Activated T-cell treated with anti-CD3 and anti-CD28 coated beads, Interleukin-2, amount 50 U/mL, for 4 hours (primary cell): Measurements from ENCODE around the gene CXCL5. TPM values are rescaled to one million over a fixed set of nuclear protein-coding genes. Genes with fewer than 3 reads are reported as not detected.
"Not testable (repeated sequence)": the region's sequence is repeated elsewhere in the genome, so short reads cannot be mapped to it uniquely, and the experiment has no call there.

Experiments
- ATAC-seq, 2 donors: fragments of 200-7000 bp; cut with Tn5 transposase; one replicate each; pipeline ENCODE4 v1.10.0; 2021
- DNase-seq: peaks from one replicate; pipeline ENCODE4 v3.0.0-alpha.2; 2020
- H3K27me3 Mint-ChIP-seq: one replicate; pipeline ENCODE4 v1.8.0; 2021; ENCODE audit warnings: low read depth, mixed read lengths
- H3K36me3 Mint-ChIP-seq: one replicate; pipeline ENCODE4 v1.8.0; 2022; ENCODE audit warnings: mixed read lengths; ENCODE audit not compliant: insufficient read depth
- H3K4me1 Mint-ChIP-seq: one replicate; pipeline ENCODE4 v1.8.0; 2021; ENCODE audit warnings: low read depth, mixed read lengths
- H3K4me3 Mint-ChIP-seq: one replicate; pipeline ENCODE4 v1.8.0; 2021; ENCODE audit warnings: mild to moderate bottlenecking, moderate library complexity, mixed read lengths
- H3K9me3 Mint-ChIP-seq: one replicate; pipeline ENCODE4 v1.8.0; 2021; ENCODE audit warnings: mixed read lengths
- total RNA-seq, 3 donors: library from RNA; stranded (reverse); gene quantifications; one replicate each; pipeline ENCODE4 v1.2.1, GENCODE V29; 2021

Gene CXCL5
- total RNA-seq, 3 donors from 2014 or later: not detected

GRCh38 chr4:74000301-74000700, 1.8 kb upstream of the CXCL5 start:
- ATAC-seq (no peak), DNase-seq (no peak)
- Mint-ChIP-seq H3K9me3 (no peaks in the 10 kb centered on the region), H3K27me3 (peaks cover 6% of the 10 kb centered on the region), H3K4me1 (no peaks in the 10 kb centered on the region), H3K36me3 (no peaks in the 10 kb centered on the region), H3K4me3 (no peak overlapping the region)

DNA sequence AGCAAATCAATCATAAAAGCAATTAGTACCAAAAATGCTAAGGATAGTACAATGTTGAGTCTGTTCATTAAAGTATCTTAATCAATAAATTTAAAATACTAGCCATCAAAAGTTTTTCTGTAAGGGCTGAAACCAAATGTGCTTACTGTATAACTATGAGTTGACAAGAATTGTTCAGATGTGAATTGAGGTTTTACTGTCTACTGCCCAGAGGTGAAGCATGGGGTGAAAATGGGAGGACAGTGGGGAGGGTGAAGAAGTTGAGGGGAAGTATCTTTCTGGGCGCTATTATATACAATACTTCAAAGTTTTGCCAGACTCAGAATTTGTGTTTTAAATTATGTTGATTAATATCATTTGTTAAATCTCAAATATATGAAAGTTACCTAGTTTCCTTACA, 6.4 kb downstream of the CXCL5 start:
- no peaks in the 10 kb centered on the region for H3K36me3 Mint-ChIP-seq
- no peak overlapping the region for H3K4me3 Mint-ChIP-seq
- ATAC-seq (no peak), DNase-seq (no peak)
- H3K4me1 Mint-ChIP-seq: no peaks in the 10 kb centered on the region
- H3K27me3 Mint-ChIP-seq: no peaks in the 10 kb centered on the region
- H3K9me3 Mint-ChIP-seq: no peaks in the 10 kb centered on the region

DNA sequence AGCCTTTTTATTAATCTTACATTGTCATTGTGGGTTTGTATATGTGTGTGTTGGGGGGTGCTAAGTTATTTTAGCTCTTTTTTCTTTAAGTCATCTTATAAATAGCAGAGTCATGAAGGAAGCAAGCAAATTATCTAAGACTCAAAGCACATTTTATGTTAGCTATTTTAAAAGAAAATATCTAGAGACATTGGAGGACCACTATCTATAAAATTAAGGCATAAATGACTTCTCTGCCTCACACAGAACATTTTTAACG, 6.8 kb downstream of the CXCL5 start:
- no peak for DNase-seq
- H3K36me3 Mint-ChIP-seq: no peaks in the 10 kb centered on the region

DNA sequence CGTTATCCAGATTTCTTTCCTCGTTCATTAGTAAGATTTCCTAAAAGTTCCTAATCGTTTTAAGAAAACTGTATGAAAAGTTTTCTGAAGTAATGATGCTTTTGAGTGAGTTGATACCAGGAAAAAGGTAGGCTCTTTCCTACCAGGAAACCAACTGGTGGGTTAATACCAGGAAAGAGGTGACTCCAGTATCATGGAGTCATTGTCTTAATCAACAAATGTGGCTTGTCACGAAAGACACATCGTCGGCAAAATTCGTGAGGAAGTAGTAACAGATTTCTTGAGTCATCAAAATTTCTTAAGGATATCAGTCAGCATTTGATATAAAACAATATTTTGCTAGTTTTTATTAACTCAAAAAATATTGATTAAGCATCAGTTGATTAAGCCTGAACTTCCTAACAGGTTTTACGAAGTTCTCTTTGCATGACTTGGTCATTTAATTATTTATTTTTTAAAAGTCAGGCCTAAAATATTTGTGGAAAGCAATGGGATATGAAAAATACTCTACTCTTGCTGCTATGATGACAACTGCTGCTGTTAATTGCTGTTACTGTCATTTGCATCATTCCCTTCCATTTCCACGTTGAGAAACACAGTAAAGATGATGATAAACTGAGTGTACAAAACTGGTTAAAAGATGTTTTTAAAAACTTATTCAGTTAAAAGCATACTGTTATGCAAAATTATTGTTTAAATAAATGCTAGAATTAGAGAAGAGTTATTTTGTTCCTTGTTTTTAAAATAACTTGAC, 7.3 kb downstream of the CXCL5 start:
- no peaks in the 10 kb centered on the region for H3K36me3 Mint-ChIP-seq
- DNase-seq (no peak), ATAC-seq (no peak)
- no peak overlapping the region for H3K4me3 Mint-ChIP-seq
- H3K4me1 Mint-ChIP-seq: no peaks in the 10 kb centered on the region
- H3K27me3 Mint-ChIP-seq: no peaks in the 10 kb centered on the region
- H3K9me3 Mint-ChIP-seq: no peaks in the 10 kb centered on the region

More for the DNA sequence above, 6.8 kb downstream of the CXCL5 start:
- H3K9me3 Mint-ChIP-seq: no peaks in the 10 kb centered on the region
- no peak for ATAC-seq
- H3K4me1 Mint-ChIP-seq: no peaks in the 10 kb centered on the region
- no peak overlapping the region for H3K4me3 Mint-ChIP-seq
- no peaks in the 10 kb centered on the region for H3K27me3 Mint-ChIP-seq

DNA sequence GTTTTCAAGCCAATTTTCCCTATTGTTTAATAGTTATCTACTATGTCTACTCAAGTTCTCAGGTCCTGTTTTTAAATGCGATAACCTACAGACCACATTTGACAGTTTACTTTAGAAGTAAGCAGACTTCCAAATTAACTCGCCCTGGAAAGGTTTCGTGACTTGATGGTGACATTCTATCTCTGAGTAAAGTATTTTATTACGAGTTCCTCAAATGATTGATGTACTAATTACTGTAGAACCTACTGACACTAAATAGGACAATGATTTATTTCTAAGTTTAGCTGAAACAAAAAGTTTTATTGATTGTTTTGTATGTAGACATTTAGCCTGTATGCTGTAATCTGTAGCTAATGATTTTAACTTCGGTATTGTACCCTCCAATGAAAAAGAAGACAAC, 8.5 kb downstream of the CXCL5 start:
- Mint-ChIP-seq H3K27me3 (no peaks in the 10 kb centered on the region), H3K9me3 (no peaks in the 10 kb centered on the region), H3K4me1 (no peaks in the 10 kb centered on the region), H3K36me3 (no peaks in the 10 kb centered on the region), H3K4me3 (no peak overlapping the region)
- DNase-seq: no peak
- ATAC-seq: no peak

- DNase-seq (no peak), ATAC-seq (no peak)
- no peaks in the 10 kb centered on the region for H3K27me3 Mint-ChIP-seq
- no peaks in the 10 kb centered on the region for H3K9me3 Mint-ChIP-seq
- H3K36me3 Mint-ChIP-seq: no peaks in the 10 kb centered on the region
- H3K4me1 Mint-ChIP-seq: no peaks in the 10 kb centered on the region
- H3K4me3 Mint-ChIP-seq: no peak overlapping the region
These were observed 9.4 kb downstream of the CXCL5 start for GRCh38 chr4:73989031-73989430.

GRCh38 chr4:73988061-73988460, 10.4 kb downstream of the CXCL5 start, which contains the start of gene PPBP:
Gene PPBP (minus strand): TSS chr4:73988190. CDS start chr4:73988103, 87 bp downstream.
- Mint-ChIP-seq H3K36me3 (no peaks in the 10 kb centered on the region), H3K4me1 (no peaks in the 10 kb centered on the region), H3K4me3 (no peak within 1 kb of the TSS), H3K27me3 (no peaks in the 10 kb centered on the region), H3K9me3 (no peaks in the 10 kb centered on the region)
- ATAC-seq (no peak), DNase-seq (no peak)

DNA sequence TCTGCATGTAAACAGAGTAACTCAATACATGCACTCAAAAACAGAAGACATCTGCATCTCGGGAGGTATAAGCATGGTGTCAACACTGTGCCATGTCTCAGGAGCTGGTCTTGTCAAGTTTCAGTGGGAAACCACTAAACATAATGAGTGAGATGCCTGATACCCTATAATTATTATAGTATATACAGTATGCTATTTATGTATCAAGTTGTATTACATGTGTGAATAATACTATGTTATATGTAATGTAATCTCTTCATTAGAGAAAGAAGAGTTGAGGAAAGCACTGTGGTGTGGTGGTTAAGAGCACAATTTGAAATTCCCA, 13.0 kb downstream of the CXCL5 start:
- Mint-ChIP-seq H3K9me3 (no peaks in the 10 kb centered on the region), H3K4me3 (no peak overlapping the region), H3K4me1 (no peaks in the 10 kb centered on the region), H3K36me3 (no peaks in the 10 kb centered on the region), H3K27me3 (peaks cover 4% of the 10 kb centered on the region)
- ATAC-seq: no peak
- DNase-seq: no peak

DNA sequence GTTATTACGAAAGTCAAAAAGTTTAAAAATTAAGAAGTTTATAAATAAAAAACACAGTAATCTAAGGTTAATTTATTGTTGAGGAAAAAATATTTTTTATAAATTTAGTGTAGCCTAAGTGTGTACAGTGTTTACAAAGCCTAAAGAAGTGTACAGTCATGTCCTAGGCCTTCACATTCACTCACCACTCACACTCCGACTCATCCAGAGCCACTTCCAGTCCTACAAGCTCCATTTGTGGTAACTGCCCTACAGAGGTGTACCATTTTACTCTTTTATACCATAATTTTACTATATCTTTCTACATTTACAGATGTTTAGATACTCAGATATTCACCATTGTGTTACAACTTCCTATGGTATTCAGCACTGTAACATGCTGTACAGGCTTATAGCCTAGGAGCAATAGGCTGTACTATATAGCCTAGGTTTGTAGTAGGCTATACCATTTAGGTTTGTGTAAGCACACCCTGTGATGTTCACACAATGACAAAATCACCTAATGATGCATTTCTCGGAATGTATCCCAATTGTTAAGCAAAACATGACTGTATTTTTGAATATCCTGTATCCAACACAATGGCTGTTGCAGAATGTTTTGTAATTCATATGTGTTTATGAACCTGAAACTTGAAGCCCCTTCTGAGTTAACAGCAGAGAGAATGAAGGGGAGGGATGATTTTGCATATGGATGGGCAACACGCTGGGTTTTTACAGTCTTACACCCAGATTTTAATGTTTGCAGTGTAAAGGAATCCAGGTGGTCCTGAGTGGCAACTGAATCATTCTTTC, 13.5 kb downstream of the CXCL5 start:
- H3K4me1 Mint-ChIP-seq: no peaks in the 10 kb centered on the region
- no peaks in the 10 kb centered on the region for H3K9me3 Mint-ChIP-seq
- peaks cover 5% of the 10 kb centered on the region for H3K27me3 Mint-ChIP-seq
- DNase-seq (no peak), ATAC-seq (no peak)
- no peaks in the 10 kb centered on the region for H3K36me3 Mint-ChIP-seq
- H3K4me3 Mint-ChIP-seq: no peak overlapping the region

- H3K4me3 Mint-ChIP-seq, H3K36me3 Mint-ChIP-seq, H3K9me3 Mint-ChIP-seq, H3K4me1 Mint-ChIP-seq, DNase-seq, H3K27me3 Mint-ChIP-seq, ATAC-seq: not testable (repeated sequence)
These were observed 17.3 kb downstream of the CXCL5 start for GRCh38 chr4:73981175-73981574.

- peaks cover 5% of the 10 kb centered on the region for H3K27me3 Mint-ChIP-seq
- no peaks in the 10 kb centered on the region for H3K4me1 Mint-ChIP-seq
- no peak overlapping the region for H3K4me3 Mint-ChIP-seq
- H3K36me3 Mint-ChIP-seq: no peaks in the 10 kb centered on the region
- DNase-seq (no peak), ATAC-seq (no peak)
- peaks cover 7% of the 10 kb centered on the region for H3K9me3 Mint-ChIP-seq
These were observed 19.0 kb downstream of the CXCL5 start for GRCh38 chr4:73979407-73979957.

DNA sequence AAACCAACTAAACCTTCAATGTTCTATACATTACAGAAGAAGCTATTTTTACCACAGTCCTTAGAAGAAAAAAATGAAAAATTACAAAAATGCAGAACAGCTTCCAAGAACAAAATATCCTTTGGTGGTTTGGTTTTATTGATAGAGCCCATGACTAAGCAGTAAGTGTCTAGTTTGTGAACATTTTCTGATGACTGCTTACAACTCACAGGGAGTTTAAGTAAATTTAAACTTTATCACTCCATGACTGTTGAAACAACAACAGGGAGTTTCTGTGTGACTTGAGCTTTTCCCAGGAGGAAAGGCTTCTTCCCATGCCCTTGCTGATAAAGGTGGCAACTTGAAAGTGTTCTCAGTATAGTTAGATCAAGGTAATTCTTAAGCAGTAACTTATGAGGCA, 19.6 kb downstream of the CXCL5 start:
- Mint-ChIP-seq H3K36me3 (no peaks in the 10 kb centered on the region), H3K4me1 (no peaks in the 10 kb centered on the region)

GRCh38 chr4:73976716-73977115, 21.8 kb downstream of the CXCL5 start:
- Mint-ChIP-seq H3K4me3 (no peak overlapping the region), H3K27me3 (peaks cover 5% of the 10 kb centered on the region), H3K9me3 (peaks cover 22% of the 10 kb centered on the region), H3K4me1 (no peaks in the 10 kb centered on the region), H3K36me3 (no peaks in the 10 kb centered on the region)
- DNase-seq: no peak
- no peak for ATAC-seq

More for the DNA sequence above, 19.6 kb downstream of the CXCL5 start:
- DNase-seq: no peak
- Mint-ChIP-seq H3K4me3 (no peak overlapping the region), H3K9me3 (peaks cover 8% of the 10 kb centered on the region), H3K27me3 (peaks cover 5% of the 10 kb centered on the region)
- no peak for ATAC-seq

DNA sequence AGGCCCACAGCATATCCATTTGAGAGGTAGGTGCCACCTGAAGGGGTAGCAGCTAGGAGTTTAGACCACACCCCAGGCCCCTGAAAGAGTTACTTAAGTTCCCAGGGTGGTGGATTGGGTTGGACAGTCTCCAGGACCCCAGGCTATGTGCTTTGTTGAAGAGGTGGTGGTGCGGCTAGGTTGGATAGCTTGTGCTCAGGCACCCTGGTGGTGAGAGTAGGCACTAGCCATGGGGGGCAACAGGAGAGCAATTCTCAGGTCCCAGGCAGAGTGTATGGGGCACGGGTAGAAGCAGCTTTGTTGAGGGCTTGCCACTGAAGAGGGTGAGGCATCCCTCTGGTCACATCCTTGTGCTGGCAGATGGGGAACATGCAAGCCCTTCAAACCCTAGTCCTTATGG, 22.3 kb downstream of the CXCL5 start:
- H3K9me3 Mint-ChIP-seq: peaks cover 26% of the 10 kb centered on the region
- no peaks in the 10 kb centered on the region for H3K36me3 Mint-ChIP-seq

DNA sequence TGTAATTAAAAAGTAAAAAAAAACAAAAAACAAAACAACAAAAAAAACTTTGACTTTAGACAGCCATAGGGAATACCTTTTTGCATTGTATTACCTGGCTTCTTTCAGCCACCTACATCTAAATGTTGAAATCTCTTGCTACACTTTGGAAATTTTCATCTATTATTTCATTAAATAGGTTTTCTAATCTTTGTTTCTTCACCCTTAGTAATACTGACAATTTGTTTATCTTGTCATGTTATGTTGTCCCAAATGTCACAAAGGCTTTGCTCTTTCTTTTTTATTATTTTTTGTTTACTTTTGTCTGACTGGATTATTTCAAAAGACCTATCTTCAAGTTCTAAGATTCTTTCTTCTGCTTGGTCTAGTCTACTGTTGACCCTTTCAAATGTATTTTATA, 24.1 kb downstream of the CXCL5 start:
- Mint-ChIP-seq H3K27me3 (no peaks in the 10 kb centered on the region), H3K4me3 (no peak overlapping the region), H3K4me1 (no peaks in the 10 kb centered on the region), H3K36me3 (no peaks in the 10 kb centered on the region), H3K9me3 (peaks cover 35% of the 10 kb centered on the region)
- DNase-seq (no peak), ATAC-seq (no peak)

More for the DNA sequence above, 22.3 kb downstream of the CXCL5 start:
- Mint-ChIP-seq H3K4me3 (no peak overlapping the region), H3K27me3 (peaks cover 4% of the 10 kb centered on the region), H3K4me1 (no peaks in the 10 kb centered on the region)
- ATAC-seq (no peak), DNase-seq (no peak)
